HG03558 (cell line): ENCODE results near the gene C1orf35.

Experiments used
- ATAC-seq: cut with Tn5 transposase; IDR thresholded peaks from one replicate; pipeline ENCODE4 v1.9.1; 2021; ENCODE audit warnings: moderate number of reproducible peaks; ENCODE audit not compliant: unreplicated experiment; ENCODE audit errors: extremely low read depth

C1orf35 gene

DNA sequence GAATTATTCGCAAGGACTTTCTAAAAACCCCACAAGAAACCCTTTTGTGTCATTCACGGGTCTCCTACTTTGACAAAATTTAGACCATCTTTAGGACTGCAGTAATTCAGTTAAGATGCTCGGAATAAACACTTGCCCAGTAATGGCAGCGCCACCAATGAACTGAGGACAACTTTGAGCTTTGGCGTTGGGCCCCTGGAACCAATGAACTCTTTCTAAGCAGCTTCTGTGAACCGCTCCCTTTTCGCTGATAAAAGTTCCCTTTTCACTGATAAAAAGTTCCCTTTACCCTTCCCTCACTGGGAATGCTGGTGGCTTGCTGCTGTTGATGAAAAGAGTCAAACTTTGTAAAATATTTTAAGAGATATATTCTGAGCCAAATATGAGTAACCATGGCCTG is 7.4 kb upstream of the C1orf35 start:
- no peak for ATAC-seq

DNA sequence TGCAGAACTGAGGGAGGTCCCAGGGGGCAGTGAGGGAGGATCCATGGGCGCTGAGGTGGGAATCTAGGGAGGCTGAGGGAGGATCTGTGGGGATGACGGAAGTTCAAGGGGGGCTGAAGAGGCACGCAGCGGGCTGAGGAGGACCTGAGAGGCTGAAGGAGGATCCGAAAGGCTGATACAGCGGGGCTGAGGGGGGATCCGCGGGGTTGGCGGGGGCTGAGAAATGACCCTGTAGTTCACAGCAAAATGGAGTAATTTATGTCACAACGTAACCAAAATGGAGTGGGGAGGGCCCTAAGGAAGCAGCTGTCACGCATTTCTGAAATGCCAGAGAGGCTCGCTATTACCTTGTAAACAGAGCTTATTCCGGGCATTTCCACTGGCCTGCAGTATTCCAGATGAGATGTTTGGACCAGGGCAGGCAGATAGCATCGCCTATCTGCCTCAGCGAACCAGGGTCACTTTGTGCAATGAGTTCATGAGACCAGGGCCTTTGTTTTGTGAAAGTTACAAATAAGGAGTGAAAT is 6.9 kb upstream of the C1orf35 start:
- ATAC-seq: no peak

DNA sequence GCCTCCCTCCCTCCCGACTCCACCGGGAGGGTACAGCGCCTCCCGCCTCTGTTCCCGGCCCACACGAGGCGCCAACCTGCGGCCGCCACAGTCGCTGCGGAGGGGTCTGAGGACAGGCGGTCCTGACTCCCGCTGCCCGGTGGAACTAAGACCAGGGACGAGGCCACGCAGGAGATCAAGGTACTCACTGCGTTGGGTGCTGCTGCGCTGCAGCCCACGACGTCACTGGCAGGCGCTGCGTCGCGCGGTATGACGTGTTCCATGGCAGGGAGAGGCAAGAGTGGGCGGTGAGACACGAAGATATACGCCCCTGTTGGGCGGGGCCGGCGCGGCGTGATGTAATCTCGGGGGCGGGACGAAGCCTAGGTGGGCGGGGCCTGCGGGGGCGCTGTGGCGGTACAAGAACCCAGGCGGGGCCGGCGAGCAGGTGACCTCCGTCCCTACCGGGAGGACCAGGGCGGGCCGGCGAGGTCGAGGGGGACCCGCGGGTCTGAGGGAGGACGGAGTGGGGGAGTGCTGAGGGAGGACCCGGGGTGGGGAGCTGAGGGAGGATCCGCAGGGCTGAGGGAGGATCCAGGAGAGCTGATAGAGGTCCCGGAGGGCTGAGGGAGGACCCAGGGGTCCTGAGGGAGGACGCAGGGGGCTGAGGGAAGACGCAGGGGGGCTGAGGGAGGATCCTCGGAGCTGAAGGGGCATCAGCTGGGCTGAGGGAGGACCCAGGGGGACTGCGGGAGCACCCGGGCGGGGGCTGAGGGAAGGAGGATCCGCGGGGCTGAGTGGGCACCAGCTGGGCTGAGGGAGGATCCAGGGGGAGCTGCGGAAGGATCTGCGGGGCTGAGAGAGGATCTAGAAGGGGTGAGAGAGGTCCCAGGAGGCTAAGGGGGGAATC is 6.2 kb upstream of the C1orf35 start, which contains the start of gene MRPL55:
TSS of gene MRPL55 (minus strand) at position 227 of the 889 bp plus-strand sequence. CDS start 1,039 bp downstream, outside the sequence.
- ATAC-seq: peak; percentile 60

- peak; percentile 4 for ATAC-seq
These were observed 5.6 kb upstream of the C1orf35 start for GRCh38 chr1:228108742-228109072.

GRCh38 chr1:228108055-228108690 is 5.0 kb upstream of the C1orf35 start:
- no peak for ATAC-seq

DNA sequence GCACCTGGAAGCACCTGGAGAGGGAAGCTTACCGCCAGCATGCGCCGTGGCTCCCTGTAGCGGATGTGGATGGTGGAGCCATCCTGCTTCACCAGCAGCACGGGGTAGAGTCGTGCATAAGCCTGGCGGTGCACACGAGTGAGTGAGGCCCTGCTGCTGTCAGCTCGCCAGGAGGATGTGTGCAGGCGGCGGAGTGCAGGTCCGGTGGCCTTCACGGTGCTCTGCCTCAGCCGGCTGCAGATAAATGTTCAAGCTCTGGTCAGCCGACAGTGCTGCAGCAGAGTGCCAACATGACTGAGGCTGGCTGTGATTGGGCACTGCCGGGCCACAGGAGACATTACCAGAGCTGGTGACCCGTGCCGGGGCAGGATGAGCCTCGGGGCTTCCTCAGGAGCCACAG is 4.5 kb upstream of the C1orf35 start:
- ATAC-seq: no peak

DNA sequence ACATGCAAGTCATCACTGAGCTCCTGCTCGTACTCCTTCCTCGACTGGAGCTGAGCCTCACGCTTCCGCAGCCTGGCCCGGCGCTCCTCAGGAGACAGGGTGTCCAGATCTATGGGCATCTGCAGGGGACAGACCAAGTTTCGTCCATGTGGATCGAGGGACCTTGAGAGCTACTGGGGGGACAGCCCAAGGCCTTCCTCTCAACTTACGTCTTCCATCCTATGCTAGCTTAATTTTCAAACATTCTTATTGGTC is 3.6 kb upstream of the C1orf35 start:
- ATAC-seq: no peak

GRCh38 chr1:228105996-228106799 is 3.1 kb upstream of the C1orf35 start:
- no peak for ATAC-seq

DNA sequence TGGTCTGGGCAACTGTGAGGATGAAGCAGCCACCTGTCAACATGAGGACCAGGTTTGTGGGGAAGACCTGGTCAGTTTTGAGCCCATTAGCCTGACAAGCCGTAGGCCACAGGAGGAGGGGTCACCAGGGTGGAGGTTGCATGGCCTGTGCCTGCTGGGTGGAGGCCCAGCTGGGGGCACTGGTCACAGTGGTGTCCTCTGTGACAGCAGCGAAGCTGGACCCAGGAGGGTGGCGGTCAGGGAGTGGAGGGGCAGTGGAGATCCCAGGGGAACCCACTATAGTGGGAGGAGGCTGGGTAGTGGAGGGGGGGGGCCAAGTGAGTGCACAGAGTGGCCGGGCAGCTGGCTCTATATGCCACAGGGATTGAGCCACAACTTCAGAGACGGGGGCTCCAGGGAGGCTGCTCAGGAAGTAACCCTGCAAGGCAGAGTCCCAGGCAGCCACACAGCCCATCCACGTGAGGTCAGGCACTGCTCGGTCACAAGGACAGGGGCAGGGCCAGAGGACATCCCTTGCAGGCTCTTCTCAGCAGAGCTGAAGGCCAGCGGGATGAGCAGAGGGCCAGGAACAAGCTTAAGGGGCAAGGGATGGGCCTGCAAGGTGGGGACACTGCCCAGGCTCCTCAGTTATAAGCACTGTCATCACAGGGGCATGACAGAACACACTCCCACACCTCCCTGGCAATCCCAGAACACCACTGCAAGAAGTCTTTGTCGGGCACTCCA is 2.3 kb upstream of the C1orf35 start:
- ATAC-seq: no peak

DNA sequence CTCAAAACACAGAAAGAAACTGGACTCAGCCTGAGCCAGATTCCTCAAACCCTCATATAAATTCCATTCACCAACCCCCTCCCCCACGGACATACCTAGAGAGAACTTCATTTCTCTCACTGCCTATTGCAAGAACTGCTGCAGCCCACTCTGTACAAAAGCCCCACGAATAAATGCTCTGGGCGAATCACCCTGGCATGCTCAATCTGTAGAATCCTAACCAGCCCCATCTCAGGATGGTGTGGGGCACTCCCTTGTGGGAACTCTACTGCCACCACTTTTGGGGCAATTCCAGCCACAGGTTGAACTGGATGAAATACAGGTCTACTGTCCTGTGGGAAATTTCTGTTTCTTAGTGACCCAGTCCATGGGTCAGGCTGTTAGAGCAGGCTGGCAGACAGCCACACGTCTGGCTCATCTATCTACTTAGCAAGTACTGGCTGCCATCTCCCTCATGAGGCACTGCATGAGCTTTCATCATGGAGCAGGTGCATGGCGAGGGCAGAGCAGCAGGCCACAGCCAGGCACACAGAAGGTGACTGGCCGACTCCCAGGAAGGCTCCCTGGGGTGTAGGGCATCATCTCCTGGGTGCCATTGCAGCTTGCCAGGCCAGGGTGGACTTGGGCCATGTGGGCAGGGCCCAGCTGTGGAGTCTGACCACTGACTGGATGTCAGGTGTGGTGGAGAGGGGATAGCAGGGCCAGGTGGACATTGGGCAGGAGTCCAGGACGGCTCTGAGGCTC is 1.6 kb upstream of the C1orf35 start:
- no peak for ATAC-seq

GRCh38 chr1:228101994-228102790 is 933 bp downstream of the C1orf35 start:
- no peak for ATAC-seq

DNA sequence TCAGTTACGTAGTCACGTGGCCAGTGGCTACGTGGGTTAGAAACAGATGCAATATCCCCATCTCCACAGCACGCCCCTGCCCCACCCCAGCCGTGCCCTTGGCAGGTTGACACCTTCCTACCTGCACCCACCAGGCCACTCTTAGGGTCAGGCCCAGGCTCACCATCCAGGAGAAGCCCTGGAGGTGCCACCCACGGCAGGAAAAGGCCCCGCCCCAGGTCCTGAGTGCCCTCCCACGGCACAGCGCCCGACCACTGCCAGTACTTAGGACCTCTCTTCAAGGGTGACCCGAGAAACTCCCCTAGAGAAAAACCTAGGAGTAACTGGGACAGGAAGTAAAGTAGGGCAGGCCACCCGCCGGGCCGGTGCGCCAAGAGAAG is 1.5 kb downstream of the C1orf35 start:
- ATAC-seq: no peak

DNA sequence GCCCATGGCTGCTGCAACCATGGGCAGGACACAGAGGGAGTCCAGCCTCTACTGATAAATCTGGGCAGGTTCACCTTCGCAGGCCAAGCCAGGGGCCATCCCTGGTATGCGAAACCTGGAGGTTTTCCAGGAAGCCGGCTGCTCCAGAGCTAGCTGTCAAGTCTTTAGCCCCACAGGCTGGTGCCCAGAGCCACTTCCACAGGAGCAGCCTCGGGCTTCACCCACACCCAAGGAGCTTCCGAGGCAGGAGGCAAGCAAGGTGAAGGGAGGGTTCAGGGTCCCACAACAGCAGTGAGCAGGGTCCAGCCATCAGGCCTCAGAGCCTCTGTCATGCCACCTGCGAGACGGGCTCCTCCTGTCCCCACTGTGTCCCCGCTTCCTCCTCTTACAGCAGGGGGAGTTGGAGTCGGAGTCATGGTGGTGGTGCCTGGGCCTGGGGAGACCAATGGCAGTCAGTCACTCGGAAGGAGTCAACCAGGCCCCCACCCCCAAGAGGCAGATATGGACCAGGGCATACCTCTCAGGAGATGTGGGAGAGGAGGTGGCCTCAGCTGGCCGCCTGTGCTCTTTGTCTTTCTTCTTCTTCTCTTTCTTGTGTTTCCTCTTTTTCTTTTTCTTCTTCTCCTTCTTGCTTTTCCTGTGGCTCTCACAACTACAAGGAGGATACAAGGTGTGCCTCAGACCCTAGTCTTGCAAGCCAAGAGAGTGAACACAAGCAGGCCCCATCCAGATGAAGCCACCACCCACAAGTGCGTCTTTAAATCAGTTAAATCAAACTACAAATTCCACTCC is 2.1 kb downstream of the C1orf35 start:
- no peak for ATAC-seq

DNA sequence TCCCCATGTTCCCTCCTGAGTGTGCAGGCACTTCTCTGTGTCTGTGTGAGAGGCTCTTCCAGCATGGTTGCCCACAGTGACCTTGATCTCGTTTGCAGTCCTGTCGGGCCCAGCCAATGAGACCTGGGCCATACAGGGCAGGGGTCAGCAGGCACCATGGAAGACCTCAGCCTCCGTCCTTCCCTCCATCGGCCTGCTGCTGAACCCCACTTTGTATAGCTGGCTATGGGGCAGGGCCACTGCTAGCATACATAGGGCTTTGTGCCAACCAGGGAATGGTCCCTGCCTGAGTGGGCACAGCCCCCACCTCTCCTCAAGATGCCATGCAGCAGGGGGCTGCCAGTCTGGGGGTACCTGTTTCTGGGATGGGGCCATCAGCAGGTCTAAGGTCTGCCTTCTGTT is 3.8 kb downstream of the C1orf35 start:
- no peak for ATAC-seq

DNA sequence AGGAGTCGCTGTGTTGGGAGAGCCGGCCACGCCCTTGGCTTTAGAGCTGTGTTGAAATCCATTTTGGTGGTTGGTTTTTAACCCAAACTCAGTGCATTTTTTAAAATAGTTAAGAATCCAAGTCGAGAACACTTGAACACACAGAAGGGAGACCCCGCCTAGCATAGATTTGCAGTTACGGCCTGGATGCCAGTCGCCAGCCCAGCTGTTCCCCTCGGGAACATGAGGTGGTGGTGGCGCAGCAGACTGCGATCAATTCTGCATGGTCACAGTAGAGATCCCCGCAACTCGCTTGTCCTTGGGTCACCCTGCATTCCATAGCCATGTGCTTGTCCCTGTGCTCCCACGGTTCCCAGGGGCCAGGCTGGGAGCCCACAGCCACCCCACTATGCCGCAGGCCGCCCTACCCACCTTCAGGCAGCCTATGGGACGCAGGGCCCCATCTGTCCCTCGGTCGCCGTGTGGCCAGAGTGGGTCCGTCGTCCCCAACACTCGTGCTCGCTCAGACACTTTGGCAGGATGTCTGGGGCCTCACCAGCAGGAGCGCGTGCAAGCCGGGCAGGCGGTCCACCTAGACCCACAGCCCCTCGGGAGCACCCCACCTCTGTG is 4.7 kb downstream of the C1orf35 start:
- no peak for ATAC-seq

DNA sequence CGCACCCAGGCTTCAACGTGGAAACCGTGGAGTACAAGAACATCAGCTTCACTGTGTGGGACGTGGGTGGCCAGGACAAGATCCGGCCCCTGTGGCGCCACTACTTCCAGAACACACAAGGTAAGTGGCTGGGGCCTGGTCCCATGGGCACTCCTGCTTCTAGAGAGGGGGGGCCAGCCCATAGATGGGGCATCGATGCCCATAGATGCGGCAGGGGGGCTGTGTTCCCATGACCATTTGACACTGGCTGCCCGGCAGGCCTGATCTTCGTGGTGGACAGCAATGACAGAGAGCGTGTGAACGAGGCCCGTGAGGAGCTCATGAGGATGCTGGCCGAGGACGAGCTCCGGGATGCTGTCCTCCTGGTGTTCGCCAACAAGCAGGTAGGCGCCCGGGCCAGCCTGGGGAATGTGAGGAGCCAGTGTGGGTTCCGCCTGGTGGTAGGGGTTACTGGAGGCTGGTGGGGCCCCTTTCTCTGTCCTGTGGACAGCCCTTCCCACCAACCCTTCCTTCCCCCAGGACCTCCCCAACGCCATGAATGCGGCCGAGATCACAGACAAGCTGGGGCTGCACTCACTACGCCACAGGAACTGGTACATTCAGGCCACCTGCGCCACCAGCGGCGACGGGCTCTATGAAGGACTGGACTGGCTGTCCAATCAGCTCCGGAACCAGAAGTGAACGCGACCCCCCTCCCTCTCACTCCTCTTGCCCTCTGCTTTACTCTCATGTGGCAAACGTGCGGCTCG is 5.6 kb downstream of the C1orf35 start:
- ATAC-seq: no peak
